Cortex of kidney (tissue), 1 donor: Measurements from ENCODE around the gene MBNL1.
"Not testable (repeated sequence)": the region's sequence is repeated elsewhere in the genome, so short reads cannot be mapped to it uniquely, and the experiment has no call there.

Experiments used
- DNase-seq: peaks from one replicate; lab custom pipeline; 2025; lab: John Stamatoyannopoulos, UW

The MBNL1 gene

GRCh38 chr3:152350139-152350538, 81.4 kb downstream of the MBNL1 start:
- DNase-seq, result no peak

DNA sequence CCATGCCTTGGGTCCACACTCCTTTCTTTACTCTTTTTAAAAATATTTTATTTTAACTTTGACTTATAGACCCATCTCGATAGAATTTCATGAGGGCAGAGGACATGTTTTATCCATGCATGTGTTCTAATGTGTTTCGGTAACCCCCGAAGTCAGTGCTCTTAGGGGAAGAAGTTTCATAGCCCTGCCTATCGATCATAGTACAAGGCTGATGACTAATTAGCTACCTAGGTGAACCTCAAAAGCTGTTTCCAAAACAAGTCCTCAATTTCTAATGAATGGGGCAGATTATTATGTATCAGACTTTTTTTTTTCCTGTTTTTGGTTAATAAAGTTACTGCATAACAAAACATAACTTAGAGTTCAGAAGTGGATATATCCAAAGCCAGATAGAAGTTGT, 82.0 kb downstream of the MBNL1 start:
- no peak for DNase-seq

DNA sequence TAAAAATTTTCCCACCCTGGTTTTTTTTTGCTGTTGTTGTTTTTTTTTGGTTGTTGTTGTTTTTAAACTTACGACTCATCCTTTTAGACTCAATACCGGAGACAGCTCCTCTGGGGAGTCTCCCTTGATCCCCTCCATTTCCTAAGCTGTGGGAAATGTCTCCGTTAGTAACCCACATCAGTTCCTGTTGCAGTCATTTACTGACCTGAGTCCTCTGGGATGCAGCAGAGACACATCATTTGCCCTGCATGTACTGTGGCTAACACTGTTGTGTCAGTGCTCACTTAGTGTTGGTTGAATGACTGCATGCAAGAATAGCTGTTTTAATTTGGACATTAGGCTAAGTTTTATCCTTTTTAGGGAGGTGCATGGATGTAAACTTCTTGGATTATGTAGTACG, 83.8 kb downstream of the MBNL1 start:
- DNase-seq, result no peak

DNA sequence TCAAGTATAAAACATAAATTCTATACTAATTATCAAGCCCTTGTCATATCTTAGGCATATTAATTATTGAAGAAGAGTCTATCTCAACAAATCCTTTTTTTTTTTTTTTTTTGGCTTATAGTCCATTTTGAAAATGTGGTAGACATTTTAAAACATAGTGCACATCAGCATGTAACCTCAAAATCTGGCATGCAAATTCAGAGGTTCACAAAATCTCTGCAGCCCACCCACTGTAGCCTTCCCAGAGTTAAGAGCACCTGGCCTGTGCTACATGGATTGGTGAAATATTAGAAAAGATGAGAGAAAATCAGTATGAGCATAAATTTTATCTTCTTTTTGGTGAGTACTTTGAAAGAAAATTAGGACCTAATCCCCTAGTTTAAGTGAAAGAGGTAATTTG, 84.8 kb downstream of the MBNL1 start:
- DNase-seq, result no peak

DNA sequence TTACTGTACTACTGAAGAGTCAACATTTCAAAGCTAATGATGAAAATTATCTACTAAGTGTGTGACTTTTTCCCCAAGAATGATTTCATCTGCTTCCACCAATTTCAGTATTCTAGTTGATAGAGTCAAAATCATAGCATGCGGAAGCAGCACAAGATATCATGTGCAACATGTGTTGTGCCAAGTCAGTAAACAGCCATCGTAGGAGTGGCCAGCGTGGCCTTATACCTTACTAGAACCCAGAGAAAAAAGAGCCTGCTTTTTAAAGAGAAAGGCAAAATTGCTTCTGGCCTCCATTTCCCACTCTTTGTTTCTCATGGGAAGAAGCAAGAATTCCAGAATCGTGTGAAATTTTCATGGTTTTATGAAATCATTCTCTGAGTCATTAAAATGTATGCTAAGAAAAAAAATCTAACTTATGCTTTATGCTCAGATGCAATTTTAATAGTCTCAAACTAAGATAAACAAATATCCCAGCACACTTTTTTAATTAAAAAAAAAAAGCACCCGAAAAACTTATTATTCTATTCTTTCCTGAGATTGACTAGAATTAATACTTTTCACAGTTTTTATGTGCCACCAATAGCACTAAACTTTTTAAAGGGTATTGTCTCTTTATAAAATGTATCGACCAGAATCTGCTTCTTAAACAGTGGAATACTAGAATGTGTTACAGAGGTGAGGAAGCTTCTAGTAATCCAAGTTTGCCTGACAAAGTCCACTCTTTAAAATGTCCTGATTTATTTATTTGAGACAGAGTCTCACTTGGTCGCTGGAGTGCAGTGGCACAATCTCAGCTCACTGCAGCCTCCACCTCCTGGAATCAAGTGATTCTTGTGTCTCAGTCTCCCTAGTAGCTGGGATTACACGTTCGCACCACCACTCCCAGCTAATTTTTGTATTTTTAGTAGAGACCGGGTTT, 87.3 kb downstream of the MBNL1 start:
- no peak for DNase-seq

GRCh38 chr3:152356870-152357276, 88.1 kb downstream of the MBNL1 start:
- DNase-seq, result no peak

DNA sequence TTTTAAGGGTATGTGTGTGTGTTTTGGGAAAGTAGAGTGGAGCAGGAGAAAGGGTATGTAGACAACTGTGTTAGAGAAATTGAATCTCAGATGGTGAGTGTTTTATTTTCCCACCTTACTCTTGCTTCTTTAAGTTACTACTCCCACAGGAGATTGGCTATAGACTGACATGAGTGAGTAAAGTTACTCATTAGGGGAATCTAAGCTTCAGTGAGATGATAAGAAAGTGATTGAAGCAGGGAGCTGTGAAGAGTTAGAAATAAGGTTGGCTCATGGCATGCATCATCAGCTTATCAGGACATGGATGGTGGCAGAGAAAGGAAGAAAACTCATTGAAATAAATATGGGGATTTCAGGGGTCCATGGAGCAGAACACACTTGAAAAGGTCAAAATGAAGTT, 88.9 kb downstream of the MBNL1 start:
- DNase-seq, result no peak

DNA sequence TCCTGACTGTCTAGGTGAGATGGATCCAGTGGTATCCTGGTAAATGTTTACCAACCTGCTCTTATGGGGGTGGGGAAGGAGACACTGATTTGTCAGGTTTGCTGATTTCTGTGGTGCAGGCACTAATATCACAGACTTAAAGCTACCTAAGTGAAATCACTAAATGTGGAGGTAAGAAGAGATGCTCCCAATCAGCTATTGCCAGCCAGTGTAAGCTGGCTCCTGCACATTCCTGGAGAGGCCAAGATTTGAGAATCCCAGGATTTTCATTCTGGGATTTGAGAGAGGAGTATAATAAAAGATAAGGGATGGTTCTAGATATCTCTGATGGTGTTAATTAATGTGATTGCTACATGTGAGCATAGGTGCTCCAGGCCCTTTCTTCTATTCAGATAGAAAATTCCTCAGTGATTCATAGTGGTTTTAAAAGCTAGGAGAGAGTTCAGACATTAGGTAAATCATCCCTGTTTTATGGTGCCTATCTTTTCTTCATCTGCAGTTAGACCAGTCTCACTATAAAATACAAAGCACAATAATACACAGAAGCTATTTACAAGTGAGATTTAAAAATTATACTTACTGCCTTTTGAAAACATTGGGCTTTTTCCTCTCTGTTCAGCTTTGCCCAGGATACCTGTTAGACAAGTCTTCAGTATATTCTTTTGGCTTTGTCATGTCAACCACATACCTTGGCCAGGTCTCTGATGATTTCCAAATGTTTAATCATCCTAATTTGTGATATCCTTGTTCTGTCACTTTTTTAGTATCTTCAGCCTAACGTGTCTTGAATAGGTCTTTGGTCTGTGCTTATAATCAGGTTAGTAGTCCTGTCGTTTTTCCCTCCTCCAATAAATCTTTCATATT, 90.9 kb downstream of the MBNL1 start:
- DNase-seq, result no peak

- no peak for DNase-seq
These were observed 91.6 kb downstream of the MBNL1 start for GRCh38 chr3:152360302-152360701.

GRCh38 chr3:152360966-152361365, 92.2 kb downstream of the MBNL1 start:
- DNase-seq, result no peak

DNA sequence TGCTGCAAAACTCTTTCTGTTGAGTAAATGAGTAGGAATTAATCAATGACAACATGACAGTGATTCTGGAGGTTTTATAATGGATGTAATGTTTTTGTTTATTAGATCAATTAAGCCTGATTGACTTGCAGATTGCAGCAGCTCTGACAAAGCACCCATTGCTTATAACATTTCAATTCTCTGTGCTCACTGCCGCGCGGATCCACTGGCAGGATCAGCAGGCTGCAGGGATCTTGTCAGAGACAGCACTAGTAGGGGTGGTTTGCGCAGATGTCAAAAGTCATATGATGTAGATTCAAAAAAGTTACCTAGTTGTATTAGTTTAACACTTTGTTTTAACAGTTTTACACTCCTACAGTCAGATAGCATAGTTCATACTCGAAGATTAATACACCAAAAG, 93.4 kb downstream of the MBNL1 start:
- DNase-seq, result no peak

- no peak for DNase-seq
These were observed 95.5 kb downstream of the MBNL1 start for GRCh38 chr3:152364237-152364636.

DNA sequence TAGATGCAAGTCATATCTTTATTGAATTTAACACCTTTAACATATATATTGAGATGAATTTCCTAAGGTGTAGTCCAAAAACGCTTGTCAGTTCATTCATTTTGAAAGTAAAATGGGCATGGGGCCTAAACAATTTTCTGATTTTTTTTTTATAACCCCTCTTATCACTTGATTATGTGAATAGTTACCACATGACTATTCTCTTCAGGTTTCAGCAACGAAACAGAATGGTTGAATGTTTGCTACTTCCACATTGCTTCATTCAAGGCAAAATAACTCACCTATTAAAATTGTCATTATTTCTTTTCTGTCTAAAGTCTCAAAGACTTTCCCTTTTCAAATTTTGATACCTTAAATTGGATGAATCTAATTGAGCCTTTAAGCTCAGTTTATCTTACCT, 96.4 kb downstream of the MBNL1 start:
- DNase-seq, result no peak

GRCh38 chr3:152365766-152366593, 97.3 kb downstream of the MBNL1 start:
- no peak for DNase-seq

DNA sequence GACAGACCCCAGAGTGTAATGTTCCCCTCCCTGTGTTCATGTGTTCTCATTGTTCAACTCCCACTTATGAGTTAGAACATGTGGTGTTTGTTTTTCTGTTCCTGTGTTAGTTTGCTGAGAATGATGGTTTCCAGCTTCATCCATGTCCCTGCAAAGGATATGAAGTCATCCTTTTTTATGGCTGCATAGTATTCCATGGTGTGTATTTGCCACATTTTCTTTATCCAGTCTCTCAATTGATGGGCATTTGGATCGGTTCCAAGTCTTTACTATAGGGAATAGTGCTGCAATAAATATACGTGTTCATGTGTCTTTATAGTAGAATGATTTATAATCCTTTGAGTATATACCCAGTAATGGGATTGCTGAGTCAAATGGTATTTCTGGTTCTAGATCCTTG, 98.5 kb downstream of the MBNL1 start:
- DNase-seq, result not testable (repeated sequence)

- DNase-seq, result not testable (repeated sequence)
These were observed 103.9 kb downstream of the MBNL1 start for GRCh38 chr3:152372633-152373032.

GRCh38 chr3:152373379-152373778, 104.7 kb downstream of the MBNL1 start:
- DNase-seq, result no peak

GRCh38 chr3:152374262-152374990, 105.7 kb downstream of the MBNL1 start:
- DNase-seq, result no peak

DNA sequence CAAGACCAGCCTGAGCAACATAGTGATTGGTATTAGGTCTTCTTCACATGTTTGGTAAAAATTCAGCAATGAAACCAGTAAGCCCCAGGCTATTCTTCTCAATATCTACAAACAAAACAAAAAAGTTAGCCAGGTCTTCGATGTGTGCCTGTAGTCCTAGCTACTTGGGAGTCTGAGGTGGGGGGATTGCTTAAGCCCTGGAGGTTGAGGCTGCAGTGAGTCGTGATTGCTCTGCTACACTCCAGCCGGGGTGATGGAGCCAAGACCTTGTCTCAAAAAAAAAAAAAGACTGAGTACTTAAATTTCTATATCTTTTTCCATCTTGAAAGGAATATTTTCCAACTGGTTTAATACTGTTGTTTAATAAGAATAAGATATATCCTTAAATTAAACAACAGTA, 106.8 kb downstream of the MBNL1 start:
- no peak for DNase-seq

DNA sequence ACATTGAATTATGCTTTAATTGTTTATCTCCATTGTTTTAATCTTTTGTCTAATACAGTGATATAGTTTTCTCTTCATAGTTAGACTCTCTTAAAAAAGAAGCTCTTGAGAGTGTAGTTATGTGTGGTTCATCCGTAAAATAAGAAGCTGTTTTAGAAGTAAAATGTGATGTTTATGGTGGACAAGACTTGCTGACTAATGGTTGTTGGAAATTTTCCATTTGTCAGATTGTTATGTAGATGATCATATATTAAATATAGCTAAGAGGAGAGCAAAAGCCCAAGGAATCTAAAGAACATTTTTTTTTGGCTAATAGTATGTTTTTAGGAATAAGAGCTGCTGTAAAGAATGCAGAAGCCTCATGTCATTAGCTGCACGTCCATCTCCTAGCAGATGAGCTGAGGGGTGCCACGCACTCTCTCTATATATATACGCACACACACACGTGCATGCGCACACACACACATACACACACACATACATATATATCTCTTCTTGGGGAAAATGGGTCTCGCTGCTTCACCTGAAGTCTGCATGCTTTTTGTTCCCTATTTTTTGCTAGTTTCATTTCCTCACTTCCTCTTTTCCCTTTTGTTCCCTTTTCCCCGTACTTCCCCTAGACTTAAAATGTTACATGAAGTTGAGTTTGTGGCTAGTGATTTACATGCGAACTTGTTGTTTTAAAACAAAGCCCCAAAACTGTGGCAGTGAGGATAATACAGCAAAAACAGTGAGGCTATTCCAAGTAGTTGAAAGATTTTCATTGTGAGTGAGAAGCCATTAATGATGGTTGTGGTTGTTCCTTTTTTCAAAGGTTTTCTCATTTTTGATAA, 107.8 kb downstream of the MBNL1 start:
- no peak for DNase-seq

DNA sequence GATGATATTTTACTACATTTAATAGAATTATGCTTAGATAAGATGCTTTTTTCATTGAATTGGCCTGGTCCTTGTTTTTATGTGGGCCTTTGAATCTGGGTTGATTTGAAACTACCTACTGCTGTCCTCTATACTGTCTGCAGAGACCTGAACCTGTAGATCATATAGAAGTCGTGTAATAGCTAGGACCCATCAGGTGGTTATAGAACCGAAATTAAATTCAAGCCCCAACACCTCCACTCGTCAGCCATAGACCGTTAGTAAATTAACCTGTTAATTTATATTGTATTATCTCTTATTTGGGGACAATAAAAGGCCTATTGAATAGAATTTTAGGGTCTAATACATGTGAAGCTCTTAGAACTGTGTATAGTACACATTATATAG, 108.4 kb downstream of the MBNL1 start:
- DNase-seq, result no peak
